GM11168 (cell line): Measurements from ENCODE around the gene CRIP3.

Experiments used
- in situ Hi-C: fragments of 300-500 bp; cut with MboI; formaldehyde crosslinking; loops from one replicate; pipeline ENCODE4 v1.12.0; 2022; ENCODE audit warnings: low sequenced_read_pairs; ENCODE audit not compliant: unreplicated experiment

CRIP3 gene

DNA sequence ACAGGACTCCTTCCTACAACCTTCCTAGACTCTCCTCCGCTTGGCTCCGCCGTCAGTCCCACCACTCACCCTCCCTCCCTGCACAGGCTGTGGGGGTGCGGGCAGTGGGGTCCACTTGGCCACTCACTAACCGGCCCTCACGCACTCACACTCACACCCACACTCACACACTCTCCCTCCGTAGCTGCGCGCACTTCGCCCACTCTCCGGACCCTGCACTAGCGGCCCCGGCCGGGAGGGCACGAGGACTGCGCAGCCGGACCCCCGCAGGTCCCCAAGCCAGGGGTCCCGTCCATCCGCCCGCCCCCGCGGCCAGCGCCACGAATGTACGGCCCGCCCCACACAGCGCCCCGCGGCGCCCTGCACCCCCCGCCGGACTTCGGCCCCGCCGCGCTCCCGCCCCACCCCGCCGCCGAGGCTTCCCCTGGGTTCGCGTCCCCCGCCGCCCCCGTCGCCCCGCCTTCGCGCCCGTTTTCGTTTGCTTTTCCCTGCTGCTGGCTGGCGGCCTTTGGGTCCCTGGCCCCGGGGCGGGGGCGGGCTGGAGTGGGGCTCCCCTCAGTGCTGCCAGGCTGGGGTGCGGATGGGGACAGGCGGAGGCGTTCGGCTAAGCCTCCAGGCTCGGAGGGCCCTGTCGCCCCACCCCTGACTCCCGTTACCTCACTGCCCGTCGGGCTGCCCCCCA lies 33.6 kb downstream of the CRIP3 start:
- in situ Hi-C loops = no loop called here

DNA sequence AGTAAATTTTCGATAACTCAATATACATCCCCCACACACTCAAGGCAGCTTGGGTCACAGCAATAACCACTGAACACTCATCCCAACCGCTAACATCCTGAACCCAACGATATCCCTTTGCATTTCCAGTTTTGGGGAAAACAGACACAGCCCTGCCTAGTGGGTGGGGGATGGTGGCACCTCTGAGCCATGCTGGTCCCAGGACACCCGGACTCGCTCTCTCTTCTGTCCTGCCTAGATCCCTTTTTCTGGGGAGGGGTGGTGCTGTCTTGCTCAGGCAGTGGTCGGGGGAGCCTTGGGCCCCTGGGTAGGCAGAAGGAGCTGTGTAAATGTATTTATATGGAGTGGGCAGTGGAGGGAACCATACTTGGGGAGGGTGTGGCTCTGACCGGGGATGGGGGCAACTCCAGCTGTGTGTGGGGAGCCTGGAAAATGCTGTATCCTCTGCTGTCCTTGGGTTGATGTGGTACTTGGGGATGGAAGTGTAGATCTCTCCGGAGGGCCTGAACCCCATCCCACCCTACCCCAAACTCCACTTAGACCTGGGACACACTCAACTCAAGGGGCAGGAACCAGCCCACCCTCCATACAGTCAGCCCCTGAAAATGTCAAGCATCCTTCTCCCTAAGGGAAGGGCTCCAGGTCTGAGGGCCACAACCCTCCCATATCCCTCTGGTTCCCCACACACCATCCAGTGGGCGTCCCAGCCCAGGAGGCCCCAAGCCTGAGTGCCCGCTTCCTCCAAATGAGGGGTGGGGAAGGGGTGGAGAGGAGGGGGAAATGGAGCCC lies 34.3 kb downstream of the CRIP3 start:
- in situ Hi-C loops = no loop called here

DNA sequence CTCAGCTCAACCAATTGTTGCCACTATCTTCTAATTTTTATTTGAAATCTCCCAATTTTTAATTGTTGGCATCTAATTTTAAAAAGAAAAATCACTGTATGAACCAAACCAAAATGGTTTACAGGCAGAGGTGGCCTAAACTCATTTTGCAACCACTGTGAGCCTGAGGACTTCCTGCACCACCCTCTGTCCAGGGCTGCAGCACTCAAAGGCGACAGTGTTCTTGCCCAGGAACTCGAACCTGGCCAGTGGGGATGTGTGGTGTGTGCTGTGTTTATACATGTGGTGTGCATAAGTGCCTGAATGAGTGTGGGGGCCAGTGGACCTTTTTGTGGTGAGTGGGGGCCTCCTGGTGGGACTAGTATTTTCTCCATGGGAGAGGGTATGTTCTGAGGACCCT lies 34.9 kb downstream of the CRIP3 start:
- in situ Hi-C loops = no loop called here

DNA sequence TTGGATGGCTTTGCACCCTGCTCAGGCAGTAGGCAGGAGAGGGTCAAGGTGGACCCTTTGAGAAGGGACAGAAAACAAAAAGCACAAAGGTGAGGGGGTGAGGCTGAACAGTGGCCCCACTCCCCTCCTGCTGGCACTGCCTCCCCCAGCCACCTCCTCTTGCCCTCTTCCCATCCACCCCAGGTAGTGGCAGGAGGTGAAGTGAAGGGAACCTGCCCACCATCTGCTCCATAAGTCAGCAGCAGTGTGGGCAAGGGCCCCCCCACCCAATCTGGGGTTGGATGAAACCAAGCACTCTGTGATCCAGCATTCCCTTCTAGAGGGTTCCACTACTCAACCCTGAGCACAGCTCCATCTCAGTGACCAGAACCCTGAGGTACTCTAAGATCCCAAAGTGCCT lies 36.7 kb downstream of the CRIP3 start:
- in situ Hi-C loops = no loop called here

DNA sequence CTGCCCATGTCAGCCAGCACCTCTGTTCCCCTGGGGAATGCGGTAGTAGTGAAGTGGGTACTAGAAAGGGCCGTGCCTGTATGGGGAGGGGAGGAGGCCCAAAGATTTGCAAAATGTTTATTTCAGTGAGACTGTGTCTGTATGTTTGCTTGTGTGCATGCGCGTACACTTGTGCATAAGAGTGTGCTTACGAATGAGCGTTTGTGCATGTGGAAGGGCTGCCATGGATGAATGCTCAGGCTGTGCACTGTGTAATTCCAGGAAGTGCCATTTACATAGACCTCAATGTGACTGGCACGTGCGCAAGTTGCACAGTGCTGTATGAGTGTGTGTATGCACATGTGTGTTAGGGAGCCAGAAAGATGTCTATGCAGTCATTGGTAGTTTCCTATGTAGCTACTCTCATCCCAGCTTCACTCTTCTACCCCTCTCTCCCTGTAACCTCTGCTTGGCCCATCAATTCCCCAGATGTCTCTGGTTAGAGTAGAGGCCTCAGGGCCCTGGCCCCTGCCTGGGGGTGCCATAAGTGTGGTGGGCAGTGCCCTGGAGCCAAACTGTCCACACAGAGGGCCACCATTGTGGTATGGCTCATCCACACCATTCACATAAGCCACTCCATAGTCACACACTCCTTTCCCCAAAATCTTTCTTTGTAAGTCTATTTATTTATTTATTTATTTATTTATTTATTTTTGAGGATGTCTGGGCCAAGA lies 37.4 kb downstream of the CRIP3 start:
- in situ Hi-C loops = no loop called here

DNA sequence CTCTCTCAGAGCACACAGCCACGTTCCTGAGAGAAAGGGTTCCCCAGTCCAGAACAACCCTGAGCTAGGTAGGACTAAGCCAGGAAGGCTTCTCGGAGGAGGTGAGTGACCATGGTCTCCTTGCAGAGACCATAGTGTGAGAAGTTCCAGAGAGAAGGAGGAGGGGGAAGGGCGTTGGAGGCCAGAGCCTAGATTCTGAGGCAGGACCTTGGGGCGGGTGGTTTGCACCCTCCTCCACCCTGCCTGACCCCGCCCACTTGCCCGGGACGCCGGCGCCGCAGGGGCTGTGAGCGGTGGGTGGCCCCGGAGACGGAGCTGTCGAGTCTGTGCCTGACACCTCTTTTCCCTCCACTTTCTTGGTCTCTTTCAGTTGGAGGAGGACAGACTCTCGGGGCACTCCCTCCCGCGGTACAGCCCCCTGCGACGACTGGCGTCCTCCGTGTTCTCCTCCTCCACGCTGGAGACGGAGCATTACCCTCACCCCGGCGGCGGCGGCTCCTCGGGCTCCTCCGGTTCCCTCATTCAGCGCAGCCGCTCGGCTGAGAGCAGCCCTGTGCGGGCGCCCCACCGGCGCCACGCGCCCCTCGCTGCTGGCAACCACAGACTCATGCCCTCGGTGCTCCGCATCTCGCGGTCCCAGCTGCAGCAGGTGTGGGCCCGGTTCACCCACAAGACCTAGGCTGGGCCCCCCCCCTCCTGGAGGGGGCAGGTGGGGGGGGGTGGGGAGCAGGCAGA lies 39.2 kb downstream of the CRIP3 start:
- in situ Hi-C loops = loop anchor here (10.0 kb wide), 2 partner anchors 135 to 235 kb away; no protein-coding TSS in a partner anchor

DNA sequence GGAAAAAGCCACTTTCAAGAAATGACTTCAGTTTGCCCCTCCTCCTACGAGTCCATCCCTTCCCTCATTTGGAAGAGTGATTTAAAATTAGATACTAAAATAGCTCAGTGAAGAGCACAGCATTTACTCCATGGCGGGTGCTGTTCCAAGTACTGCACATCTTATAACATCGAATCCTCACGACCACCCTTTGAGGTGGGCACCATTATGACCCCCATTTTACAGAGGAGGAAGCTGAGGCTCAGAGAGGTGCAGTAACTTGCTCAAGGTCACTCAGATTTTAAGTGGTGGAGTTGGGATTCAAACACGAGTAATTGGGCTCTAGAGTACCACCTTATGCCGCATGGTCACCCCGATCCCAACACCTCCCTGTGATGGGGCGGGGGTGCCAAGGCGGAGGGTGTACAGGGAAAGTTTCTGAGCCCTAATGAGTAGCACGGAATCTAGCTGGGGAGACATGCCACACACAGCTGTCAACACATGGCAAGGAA lies 39.8 kb downstream of the CRIP3 start:
- in situ Hi-C loops = loop anchor here (10.0 kb wide), 2 partner anchors 136 to 236 kb away; no protein-coding TSS in a partner anchor

DNA sequence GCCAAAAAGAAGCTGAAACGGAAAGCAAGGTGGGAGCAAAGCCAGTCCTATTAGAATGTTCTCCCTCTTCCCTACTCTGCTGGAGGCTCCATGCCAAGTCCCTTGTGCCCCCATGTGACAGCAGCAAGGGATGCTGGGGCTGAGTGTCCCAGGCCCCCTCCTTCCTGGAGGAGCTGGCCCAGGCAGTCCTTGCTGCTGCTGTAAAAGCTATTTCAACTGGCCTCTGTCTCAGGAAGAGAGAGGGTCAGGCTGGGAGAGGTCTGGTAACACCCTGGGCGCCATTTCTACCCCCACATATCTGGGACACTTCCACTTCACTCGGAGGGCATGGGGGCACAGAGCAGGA lies 40.3 kb downstream of the CRIP3 start:
- in situ Hi-C loops = loop anchor here (10.0 kb wide), 2 partner anchors 136 to 236 kb away; no protein-coding TSS in a partner anchor

DNA sequence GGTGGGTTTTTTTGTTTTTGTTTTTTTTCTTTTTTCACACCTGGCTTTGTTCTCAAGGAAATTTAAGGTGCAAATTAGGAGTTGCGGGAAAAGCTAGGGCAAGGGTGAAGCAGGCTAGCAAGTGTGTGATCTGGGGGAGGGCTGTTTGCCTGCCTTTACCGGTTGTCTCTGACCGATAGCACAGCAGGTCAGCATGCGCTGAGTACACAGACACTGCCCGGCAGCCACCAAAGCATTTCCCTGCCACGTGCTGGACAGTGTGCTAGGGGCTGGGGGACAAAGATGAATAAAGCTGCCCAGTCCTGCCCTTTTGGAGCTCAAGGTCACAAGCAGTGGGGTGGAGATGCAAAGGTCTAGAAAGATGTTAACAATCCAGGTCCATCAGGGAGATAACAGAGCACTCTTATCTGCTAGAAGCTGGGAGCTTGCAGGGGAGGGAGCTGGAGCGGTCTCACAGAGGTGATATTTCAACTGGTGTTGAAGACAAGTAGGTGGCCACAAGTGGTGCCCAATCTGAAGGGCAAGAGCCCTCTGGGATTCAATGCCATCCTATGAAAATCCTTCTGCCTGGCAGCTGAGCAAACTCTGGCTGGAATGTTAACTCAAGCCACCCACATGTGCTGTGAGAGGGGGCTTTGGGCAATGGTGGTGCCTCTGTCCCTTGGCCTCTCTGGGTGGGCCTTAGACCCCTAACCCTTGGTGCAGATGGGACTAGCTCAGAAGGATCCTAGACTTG lies 40.8 kb downstream of the CRIP3 start:
- in situ Hi-C loops = loop anchor here (10.0 kb wide), 2 partner anchors 137 to 237 kb away; no protein-coding TSS in a partner anchor

DNA sequence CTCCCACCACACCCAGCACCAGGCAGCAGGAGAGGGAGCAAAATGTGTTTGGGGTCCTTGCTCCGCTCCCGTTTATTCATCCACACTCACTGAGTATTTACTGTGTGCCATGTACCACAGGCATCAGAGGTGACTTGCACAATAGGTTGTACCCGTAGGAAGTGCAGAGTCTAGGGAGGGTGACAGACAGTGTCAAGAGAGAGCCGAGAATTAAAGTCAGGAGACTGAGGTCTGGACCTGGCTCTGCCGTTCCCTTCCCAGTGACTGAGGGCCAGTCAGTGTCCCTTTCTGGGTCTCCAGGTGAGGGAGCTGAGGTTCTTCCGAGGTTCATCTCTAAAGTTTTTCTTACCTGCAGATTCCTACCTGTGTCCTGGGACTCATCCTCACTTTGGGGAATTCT lies 43.1 kb downstream of the CRIP3 start:
- in situ Hi-C loops = loop anchor here (10.0 kb wide), 2 partner anchors 139 to 239 kb away; no protein-coding TSS in a partner anchor

DNA sequence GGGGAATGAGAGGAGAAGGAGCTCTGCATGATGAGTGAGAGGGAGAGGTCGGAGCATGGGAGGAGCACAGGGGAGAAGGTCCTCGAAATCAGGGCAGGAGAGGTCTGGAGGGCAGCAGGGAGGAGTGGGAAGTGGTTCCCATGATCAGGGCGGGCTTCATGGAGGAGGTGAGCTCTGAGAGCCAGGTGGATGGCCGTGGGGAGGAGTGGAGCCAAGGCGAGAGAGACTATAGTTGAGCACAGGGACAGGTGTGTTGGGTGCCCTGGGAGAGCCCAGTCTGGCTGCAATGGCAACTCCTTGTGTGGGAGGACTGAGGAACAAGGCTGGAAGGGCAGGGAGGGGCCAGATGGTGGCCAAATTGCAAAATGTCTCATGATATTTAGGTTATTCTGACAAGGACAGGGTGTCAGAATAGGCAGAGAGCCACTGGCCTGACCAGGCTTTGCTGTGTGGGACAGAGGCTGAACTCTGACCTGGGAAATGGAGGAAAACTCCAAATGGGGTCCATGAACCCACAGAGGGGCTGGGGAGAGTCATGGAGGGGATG lies 44.0 kb downstream of the CRIP3 start:
- in situ Hi-C loops = loop anchor here (10.0 kb wide), 2 partner anchors 140 to 240 kb away; no protein-coding TSS in a partner anchor

DNA sequence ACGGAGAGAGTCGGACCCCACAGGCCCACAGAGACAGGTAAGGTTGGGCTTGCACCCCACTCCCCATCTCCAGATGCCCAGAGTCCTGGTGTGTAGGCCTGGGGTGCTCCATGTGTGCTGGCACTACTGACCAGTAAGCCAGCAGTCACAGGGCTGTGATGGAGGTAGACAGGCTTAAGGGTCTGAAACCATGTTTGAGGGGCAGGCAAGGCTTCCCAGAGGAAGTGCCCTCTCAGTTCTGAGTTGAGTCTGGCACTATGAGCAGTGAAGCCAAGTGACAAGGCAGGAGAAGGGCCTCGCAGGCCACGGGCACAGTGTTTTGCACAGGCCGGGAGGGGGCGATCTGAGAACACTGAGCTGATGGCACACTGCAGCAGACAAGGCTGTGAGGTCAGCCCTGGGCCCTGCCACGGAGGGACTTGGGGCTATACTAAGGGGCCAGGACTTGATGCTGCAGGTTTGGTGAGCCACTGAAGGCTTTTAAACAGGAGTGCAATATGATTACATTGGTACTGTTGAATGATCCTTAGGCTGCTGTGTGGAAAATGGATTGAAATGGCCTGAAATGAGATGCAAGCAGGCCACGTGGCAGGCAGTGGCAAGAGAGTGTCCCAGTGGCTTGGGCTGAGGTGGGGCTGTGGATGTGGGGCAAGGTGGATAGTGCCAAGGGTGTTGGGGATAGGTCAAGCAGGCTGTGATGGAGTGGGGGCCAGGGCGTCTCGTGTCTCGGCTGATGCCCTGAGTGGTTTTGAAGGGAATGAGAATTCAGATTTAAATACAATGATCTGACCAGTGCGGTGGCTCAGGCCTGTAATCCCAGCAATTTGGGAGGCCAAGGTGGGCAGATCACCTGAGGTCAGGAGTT lies 45.1 kb downstream of the CRIP3 start:
- in situ Hi-C loops = loop anchor here (10.0 kb wide), 2 partner anchors 141 to 241 kb away; no protein-coding TSS in a partner anchor

DNA sequence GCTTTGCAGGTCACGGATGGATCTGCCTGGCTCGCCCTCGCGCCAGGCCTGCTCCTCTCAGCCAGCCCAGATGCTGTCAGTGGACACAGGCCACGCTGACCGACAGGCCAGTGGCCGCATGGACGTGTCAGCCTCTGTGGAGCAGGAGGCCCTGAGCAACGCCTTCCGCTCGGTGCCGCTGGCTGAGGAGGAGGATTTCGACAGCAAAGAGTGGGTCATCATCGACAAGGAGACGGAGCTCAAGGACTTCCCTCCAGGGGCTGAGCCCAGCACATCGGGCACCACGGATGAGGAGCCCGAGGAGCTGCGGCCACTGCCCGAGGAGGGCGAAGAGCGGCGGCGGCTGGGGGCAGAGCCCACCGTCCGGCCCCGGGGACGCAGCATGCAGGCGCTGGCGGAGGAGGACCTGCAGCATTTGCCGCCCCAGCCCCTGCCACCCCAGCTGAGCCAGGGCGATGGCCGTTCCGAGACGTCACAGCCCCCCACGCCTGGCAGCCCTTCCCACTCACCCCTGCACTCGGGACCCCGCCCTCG lies 45.8 kb downstream of the CRIP3 start:
- in situ Hi-C loops = loop anchor here (10.0 kb wide), 2 partner anchors 142 to 242 kb away; no protein-coding TSS in a partner anchor

DNA sequence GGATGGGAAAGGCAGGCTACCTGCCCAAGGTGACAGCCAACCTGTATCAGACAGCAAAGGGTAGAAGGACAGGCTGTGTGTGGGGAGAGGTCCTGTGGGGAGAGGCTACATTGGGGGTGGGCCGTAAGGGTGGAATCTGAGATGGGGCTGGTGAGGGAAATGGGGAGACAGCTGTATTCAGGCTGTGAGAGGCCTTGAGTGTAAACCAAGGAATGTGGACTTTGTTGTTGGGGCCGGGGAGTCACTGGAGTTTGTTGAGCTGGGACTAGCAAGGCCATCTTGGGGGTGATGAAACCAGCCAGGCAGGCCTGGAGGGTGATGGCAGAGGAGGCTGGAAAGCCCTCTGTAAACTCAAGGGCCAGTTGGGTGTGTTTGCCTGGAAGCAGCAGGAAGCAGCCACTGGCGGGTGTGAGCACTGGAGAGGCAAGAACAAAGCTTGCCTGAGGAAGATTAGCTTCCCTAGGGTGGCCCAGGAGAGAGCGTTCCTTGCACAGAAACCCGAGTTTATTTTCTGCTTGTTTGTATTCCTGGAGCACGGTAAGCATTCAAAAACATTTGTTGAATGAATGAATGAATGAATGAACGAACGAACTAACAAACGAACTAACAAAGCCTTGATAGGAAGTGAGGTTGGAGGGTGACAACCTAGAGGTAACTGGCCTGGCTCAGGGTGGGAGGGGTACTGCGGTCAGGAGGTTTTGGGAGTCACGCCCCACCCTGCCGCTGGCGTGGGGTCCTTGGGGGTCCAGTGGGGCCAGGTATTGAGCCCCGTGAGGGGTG lies 46.4 kb downstream of the CRIP3 start:
- in situ Hi-C loops = loop anchor here (10.0 kb wide), 2 partner anchors 143 to 243 kb away; no protein-coding TSS in a partner anchor

DNA sequence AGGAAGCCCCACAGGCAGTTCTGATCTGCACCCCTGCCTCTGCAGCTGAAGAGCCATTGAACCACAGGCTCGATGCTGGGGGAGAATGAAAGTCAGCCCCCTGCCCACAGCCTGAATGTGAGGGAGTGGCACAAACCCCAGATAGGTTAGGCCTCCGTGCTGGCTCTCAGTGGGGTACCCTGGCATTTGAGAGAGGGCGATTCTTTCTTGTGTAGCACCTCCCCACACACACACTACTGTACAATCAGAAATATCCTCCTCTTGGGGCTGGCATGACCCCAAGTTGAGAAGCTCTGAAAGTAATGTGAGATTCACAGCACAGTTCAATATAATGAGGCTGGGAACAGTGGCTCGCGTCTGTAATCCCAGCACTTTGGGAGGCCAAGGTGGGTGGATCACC lies 47.4 kb downstream of the CRIP3 start:
- in situ Hi-C loops = loop anchor here (10.0 kb wide), 2 partner anchors 144 to 244 kb away; no protein-coding TSS in a partner anchor

DNA sequence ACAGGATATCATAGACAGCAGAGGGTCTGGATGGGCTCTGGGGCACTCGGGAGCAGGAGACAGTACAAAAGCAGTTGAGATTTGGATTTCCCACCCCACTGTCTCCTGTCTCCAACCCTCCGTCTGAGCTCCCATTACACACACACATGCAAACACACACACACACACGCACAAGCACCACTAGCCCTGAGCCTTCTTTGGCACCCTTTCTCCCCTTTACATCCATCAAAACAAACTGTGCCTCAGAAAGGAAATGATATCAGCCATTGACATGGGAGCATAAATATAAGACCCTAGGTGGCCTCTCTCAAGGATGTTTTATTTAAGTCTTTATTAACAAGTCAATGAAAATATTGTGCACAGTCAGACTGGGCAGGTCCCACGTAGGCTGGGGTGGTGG lies 47.8 kb downstream of the CRIP3 start:
- in situ Hi-C loops = loop anchor here (10.0 kb wide), 2 partner anchors 144 to 244 kb away; no protein-coding TSS in a partner anchor
